HS-5 (cell line): ENCODE results near the gene VAV3.
A peak's percentile ranks its signal among the peaks of the same experiment; 100 is the strongest.
"Not testable (repeated sequence)": the region's sequence is repeated elsewhere in the genome, so short reads cannot be mapped to it uniquely, and the experiment has no call there.

Experiments
- DNase-seq: peaks from one replicate; pipeline ENCODE4 v3.0.0-alpha.2; 2012; ENCODE audit warnings: low read depth

Gene VAV3

DNA sequence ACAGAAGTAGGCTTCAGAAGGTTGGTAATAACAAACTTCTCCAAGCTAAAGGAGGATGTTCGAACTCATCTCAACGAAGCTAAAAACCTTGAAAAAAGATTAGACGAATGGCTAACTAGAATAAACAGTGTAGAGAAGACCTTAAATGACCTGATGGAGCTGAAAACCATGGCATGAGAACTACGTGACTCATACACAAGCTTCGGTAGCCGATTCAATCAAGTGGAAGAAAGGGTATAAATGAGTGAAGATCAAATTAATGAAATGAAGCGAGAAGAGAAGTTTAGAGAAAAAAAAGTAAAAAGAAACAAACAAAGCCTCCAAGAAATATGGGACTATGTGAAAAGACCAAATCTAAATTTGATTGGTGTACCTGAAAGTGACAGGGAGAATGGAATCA is 231.6 kb downstream of the VAV3 start:
- DNase-seq: not testable (repeated sequence)

DNA sequence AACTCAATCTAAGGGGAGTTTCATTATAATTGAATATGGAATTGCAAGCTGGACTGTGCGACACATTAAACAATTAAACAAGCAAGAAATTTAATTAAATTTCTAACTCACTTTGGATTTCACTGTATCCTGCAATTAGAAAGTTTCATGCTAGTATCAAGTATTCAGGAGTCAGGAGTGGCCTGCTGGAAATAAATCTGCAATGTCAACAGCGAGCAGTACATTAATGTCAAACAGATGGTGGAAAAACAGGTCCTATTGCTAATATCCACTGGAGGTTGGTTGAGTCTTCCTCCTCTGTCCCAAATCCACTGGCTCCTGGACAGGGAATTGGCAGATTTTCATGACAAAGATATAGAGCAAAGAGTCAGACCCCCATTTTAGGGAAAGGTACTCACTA is 237.1 kb downstream of the VAV3 start:
- DNase-seq: no peak

DNA sequence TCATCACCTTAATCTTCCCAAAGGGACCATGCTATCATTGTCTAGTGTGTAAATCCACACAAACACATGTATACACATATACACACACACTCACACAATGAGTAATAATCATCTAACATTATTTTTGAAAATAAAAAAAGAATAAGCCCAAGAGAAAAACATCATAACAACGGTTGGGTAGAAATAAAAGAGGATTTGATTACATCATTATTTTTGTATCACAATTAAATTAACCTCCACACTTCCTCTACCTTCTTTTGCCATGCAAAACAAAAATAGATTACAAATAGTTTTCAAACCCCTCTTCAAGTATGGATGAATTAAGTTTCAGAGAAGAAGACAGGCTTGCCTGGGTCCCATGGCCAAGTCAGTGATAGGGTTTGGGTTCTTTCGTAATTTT is 238.1 kb downstream of the VAV3 start:
- no peak for DNase-seq

DNA sequence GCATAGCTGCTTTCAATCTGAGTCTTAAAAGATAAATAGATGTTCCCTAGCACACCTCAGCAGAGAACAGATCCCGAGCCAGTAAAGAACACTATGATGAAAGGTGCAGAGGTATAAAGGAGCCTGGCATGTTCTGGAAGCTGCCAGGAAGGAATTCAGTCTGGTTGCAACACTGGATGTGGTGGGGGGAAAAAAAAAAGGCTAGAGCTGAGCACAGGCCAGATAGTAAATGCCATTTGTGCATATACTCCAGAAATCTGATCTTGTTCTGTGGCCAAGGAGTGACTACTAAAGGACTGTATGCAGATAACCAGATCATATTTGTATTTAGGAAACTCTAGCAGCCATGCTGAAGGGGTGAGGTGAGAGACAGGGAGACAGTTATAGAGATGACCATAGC is 240.3 kb downstream of the VAV3 start:
- no peak for DNase-seq

DNA sequence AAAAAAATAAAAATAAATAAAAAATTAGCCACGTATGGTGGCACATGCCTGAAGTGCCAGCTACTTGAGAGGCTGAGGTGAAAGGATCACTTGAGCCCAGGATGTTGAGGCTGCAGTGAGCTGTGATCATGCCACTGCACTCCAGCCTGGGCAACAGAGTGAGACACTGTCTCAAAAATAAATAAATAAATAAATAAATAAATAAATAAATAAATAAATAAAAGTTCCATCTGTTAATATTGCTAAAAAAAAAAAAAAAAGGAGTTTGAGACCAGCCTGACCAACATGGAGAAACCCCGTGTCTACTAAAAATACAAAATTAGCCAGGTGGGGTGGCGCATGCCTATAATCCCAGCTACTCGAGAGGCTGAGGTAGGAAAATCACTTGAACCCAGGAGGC is 244.8 kb downstream of the VAV3 start:
- DNase-seq: not testable (repeated sequence)

DNA sequence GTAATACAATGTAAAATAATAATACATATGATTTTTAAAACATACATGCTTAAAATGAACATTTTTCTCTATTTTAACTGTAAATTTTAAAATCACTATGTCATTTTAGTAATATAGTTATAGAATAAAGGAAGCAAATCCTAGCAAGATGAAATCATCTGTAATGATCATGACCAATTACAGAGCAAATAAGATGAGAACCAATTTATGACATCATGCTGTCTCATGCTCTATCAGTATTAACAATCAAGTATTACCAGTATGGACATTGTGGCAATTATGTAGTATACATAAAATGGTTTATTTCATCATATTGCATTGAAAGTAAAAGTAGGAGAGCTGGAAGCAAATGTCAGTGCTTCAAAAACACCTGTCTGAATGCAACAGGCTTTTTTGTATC is 255.0 kb downstream of the VAV3 start:
- no peak for DNase-seq

DNA sequence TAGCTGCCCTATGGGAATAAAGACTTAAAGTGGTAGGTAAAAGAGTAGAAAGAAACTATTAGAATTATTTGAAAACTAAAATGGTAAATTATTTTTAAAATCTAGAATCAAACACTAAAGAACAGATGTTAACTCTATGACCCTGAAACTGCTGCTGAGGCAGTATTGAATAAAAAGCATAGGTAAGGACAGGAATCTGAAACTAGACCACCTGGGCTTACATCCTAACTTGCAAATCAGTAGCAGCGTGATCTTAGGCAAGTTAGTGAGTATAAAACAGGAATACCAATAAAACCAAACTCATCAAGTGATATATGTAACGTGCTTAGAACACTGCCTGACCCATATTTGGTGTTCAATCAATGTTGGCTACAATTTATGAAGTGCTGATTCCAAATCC is 257.9 kb downstream of the VAV3 start:
- DNase-seq: no peak

DNA sequence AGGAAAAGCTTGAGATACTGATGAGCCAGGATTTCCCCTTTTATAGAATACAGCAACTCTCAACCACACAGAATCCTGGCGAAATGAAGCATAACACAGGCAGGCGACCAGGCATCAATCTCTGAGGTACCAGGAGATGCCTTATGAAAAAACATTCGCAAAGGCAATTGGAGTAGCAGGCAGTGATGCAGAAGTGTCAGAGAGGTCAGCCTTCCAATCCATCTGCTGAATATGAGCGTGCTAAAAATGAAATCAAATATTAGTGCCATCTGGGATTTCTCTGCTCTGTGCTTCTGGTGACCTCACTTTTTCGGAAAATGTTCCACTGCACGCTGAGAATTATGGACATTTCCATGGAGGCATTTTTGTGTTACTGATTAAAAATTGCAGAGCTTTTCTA is 258.8 kb downstream of the VAV3 start:
- no peak for DNase-seq

DNA sequence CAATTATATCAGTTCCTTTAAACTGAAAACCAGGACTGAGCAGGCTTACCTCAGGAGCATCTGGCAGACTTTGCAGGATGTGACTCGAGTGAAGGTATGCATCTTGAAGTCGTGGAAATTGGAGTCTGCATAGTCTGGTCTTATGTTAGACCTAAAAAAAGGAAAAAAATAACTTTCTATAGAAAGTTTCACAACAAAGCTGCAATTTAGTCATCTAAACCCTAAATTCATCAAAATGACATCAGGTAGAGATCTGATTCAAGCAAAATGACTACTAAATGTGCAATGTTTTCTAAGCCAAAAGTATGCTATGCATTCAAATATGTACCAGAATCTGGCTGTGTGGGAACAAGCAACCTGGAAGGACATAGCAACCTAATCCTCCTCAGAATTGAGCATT is 260.1 kb downstream of the VAV3 start:
- peak; percentile 50 for DNase-seq

DNA sequence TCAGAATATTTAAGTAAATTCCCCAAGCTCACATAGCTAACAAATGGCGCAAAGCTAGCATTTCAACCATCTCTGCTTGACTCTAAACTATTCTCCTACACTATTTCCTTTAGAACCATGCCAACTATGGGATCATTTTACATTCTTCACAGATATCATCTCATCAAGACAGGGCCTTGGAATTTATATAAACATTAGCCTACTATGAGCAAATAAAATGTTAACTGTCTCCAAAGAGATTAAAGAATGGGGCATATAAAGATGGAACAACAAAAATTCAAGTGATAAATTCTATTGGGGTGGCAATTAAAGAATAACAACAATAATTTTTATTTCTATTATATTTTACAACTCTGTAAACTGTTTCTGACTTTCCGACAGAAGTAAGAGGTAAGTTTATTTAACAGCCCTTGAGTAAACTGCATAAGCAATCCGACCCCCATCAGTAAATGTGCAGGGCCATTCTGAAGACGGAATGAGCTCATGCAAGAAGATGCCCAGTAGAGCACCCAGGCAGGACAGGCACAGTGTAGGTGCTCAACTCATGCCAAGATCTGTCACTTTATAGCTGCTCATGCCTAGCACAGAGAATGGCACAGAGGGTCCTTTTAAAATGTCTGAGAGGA is 261.9 kb downstream of the VAV3 start:
- DNase-seq: no peak

DNA sequence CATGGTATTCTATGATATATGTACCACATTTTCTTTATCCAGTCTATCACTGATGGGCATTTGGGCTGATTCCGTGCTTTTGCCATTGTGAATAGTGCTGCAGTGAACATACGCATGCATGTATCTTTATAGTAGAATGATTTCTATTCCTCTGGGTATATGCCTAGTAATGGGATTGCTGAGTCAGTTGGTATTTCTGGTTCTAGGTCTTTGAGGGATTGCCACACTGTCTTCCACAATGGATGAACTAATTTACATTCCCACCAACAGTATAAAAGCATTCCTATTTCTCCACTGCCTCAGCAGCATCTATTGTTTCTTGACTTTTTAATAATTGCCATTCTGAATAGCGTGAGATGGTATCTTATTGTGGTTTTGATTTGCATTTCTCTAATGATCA is 264.3 kb downstream of the VAV3 start:
- not testable (repeated sequence) for DNase-seq

DNA sequence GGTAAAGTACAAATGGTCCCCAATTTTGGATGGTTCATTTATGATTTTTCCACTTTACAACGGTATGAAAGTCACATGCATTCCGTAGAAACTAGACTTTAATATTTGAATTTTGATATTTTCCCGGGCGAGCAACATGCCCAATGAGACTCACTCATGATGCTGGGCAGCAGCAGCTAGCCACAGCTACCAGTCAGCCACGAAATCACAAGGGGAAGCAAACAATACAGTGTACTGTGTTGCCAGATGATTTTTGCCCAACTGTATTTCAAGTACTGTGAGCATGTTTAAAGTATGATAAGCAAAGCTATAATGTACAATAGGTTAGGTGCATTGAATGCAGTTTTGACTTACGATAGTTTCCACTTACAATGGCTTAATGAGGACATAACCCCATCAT is 266.8 kb downstream of the VAV3 start:
- no peak for DNase-seq

DNA sequence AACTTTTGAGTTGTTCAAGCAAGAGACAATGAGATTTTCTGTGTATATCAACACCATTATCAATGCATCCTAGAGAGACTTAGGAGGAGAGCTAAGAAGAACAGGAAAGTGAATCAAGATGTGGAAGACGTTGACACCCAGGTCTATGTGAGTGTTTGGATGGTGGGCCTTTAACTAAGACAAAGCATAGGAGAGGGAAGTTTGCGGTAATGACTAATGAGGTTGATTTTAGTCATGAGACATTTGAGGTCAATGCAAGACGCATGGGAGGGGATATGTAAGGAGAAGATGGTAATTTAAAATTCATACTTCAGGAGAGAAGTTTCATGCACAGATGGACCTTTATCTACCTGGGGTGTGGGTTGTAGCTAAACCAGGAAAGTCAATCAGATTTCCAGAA is 269.6 kb downstream of the VAV3 start:
- DNase-seq: no peak

DNA sequence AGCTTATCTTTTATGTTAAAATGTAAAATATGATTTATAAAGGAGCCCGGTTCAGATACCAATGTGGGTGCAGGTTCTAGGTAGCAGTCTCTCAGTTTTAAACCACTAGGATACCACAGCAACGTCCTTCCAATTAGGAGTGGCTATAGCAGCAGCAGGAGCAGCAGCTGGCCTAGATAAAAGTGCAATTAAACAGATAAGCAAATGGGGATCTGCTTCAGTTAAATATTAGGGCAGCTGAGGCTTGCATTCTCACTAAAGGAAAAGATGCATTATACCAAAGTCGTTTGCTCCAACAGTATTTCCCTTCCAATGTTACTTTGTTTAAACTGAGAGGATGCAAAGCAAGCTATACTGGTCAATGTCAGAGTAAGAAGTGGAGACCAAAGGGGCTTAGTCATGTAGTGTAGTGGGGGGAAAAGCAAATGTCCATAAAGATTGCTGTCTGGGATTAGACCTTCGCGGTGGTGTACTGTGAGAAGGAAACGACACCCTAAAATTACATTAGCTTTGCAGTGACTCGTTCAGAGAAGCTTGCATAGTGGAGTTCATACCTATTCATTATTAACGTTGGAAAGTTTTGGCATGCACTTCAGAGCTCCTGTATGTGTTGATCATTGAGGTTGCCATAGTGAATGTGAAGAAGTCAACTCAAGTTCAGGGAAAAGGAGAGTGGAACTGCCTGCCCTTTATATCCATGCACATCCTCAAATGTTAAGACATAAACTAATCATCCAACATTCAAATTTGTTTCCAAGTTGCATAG is 272.2 kb downstream of the VAV3 start:
- DNase-seq: no peak

DNA sequence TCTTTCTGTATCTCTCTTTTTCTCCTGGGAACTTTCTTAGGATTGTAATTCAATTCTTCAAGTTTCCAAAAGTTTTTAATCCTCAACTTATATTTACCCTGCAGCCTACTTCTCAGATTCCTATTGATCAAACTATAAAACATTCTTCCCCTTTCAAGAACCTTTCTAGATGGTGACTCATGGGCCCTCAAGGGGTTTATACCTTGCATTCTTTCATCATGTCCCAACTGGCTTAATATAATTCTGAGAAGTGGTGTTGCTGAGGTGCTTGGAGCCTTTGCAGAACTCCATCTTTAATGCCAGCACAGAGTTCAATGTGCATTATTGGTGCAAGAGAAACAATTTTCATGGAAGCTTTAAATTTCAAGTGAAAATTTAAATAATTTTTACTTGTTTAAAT is 273.4 kb downstream of the VAV3 start:
- DNase-seq: no peak

DNA sequence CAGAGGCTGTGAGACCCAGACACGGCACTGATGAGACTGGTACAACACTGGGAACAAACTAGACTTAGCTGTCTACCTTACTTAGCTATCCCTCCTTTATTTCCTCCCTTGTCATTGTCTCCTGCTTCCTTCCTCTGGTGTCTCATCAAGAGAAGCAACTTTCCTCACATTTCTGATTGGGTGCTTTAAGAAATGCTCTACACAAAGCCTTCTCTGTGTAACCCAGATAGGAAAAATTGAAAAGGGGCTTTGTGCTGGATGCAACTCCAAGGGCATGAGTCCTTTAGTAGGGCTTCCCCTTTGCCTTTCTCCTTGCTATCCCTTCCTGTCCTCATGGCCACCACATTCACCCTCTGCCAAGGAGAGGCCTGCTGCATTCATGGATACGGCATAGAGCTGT is 274.5 kb downstream of the VAV3 start:
- no peak for DNase-seq

DNA sequence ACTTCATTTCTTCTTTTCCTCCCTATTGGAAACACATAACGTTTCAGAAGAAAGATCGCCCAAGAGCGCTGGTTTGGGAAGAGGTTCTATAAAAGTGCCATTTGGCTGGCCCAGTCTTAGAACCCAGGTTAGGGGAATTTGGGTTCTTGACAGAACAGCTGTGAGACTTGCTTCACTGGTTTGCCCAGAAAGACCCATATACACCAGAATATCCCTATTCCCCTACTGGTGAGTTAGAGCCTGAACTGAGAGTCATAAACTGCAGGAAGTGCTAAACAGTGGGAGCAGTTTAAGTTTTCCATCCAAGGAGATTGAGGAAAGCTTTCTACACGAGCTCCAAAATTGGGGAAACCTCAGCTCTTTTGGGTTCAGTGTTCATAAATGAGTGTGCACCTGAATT is 275.2 kb downstream of the VAV3 start:
- no peak for DNase-seq

DNA sequence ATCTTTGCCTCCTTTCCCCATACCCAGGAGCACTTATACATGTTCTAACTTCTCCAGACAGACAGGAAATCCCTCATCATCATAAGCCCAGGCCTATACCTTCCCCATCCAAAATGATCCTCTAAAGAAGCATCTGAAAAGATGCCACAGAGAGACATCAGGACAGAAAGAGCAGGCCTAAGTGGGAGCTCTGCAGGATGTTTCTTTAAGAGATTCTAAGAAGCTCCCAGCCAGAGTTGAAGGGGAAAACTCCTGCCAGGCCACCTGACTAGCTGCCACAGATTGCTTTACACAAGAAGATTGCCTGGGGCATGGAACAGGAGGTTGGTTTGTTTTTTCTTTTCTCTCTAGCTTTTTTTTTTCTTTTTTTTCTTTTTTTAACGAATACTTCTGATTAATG is 275.8 kb downstream of the VAV3 start:
- DNase-seq: no peak

DNA sequence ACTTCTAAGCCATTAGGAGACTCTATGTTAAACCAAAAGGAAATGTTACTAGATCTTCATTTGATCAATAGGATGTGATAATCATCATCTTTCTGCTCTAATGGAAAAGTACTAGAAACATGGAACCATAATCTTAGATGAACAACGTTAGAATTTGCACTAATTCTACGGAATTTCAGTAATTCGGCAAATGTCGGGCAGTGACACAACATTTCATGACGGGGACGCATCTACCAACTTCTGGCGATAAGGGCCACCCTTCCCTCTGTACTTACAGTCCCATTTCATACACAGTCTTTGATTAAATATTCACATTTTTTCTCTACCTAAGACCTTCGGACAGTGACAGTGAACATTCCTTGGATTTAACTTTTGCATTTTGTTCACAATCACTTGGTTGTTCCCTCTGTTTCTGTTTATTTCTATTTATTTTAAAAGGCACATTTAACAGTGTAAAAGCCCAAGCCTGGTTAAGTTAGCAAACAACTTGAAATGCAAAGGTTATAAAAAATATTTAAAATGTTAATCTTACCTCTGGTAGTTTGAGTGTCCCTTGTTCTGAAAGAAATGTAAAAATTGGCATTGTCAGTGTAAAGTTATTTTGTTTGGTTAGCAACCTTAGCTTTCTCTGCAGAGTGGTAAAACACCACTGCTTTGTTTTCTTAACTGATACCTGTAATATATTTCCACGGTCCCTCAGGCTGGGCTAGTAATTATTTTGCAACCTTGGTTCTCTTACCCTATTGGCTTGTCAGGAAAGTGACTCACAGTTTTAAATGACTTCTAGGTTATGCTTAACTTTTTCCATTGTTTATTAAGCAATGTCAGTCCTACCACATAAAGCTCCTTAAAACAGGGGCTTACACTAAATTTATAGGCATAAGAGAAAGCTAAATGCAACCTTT is 276.9 kb downstream of the VAV3 start:
- DNase-seq: no peak

DNA sequence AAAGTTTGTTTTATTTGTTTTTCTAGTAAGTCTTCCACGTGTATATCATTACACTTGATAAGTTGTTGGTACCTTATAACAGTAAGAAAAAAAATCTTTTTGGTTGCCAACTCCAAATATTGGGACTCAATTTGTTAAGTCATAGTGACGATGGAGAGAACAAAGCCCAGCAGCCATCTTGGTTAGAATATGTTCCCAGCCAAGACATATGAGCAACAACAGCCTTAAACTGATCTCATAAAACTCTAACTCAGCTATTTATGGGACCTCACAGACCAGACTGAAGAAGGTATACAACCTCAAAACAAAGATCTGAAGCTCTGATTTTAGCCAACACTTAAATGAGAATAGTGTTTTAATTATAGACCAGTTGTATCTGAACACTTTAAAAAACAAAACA is 281.3 kb downstream of the VAV3 start:
- no peak for DNase-seq

DNA sequence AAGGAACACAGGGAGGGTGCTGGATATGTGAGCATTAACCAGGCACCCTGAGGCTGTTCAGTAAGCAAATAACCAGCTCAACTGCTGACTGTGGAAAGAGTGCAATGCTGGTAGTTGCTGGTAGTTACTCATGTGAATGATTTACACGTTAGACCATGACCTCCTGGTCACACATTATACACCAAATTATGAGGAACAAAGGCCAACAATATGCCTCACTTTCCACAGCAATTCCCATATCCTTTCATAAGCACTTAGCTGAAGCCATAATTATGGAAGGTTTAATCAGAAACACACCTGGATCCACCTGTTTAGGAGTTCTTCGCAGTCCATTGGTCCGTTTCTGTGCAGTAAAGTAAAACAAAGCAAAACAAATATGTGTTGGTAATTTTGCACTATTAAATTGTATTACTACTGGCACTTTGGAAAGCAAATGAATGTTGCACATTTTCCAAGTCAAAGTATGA is 281.8 kb downstream of the VAV3 start:
- DNase-seq: no peak

DNA sequence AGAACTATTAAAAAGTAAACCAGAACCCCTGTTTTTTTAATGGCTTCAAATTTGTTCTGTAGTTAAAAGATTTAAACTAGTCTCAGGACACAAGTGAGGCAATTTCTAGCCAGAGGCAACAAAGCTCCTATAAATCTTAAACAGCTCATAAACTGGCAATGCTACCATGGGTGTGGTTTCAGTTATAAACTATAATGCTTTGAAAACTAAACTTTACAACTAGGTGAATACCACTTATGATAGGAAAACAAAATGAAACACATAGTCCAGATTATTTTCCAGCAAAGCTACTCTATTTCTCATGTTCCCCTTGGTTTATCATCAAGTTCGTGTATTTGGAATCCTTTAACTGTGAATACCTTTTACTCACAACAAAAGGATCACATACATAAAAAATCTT is 282.5 kb downstream of the VAV3 start:
- no peak for DNase-seq

DNA sequence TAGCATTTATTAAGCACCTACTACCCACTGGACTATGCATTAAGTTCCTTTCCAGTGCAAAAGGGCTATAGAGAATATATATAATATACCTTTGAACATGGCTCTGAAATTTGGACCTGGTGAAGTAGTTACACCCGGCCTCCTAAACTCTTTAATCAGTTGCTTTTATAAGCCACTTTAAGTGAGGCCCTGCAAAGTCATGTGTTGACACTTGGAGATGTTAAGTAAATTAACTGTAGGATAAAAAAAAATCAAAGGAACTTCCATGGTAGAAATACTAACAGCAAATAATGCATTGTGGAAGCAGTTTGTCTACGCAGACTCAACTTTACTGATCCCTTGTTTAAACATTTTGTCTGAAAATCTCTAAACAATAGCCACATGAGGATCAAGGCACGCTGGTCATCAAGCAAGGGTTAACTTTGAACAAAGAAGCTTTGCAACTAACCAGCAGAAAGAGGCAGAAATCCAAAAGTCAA is 283.9 kb downstream of the VAV3 start:
- no peak for DNase-seq
